C4-2B (cell line): ENCODE measurements around the gene KIAA1191.

ENCODE experiments used
- ZFX ChIP-seq: fragments of 450-650 bp; IDR thresholded peaks from 2 replicates; pipeline ENCODE4 v1.6.1; 2017
- TF ChIP-seq, protein P1 (sequence below): fragments of 450-650 bp; conservative IDR thresholded peaks from 2 replicates; pipeline ENCODE4 v1.5.1; 2017; ENCODE audit warnings: mild to moderate bottlenecking

GRCh38 chr5:176392526-176392925 is 31.0 kb upstream of the KIAA1191 start:
- TF ChIP-seq, protein P1, sequence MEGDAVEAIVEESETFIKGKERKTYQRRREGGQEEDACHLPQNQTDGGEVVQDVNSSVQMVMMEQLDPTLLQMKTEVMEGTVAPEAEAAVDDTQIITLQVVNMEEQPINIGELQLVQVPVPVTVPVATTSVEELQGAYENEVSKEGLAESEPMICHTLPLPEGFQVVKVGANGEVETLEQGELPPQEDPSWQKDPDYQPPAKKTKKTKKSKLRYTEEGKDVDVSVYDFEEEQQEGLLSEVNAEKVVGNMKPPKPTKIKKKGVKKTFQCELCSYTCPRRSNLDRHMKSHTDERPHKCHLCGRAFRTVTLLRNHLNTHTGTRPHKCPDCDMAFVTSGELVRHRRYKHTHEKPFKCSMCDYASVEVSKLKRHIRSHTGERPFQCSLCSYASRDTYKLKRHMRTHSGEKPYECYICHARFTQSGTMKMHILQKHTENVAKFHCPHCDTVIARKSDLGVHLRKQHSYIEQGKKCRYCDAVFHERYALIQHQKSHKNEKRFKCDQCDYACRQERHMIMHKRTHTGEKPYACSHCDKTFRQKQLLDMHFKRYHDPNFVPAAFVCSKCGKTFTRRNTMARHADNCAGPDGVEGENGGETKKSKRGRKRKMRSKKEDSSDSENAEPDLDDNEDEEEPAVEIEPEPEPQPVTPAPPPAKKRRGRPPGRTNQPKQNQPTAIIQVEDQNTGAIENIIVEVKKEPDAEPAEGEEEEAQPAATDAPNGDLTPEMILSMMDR = no peak
- no peak for TF ChIP-seq ZFX
